BLaER1 (cell line): Measurements from ENCODE around the gene IMMP2L.
"Not testable (repeated sequence)": the region's sequence is repeated elsewhere in the genome, so short reads cannot be mapped to it uniquely, and the experiment has no call there.

Experiments used
- H3K27ac ChIP-seq: shearing (Covaris generic); formaldehyde crosslinking; 2 replicates; pipeline ENCODE4 v1.8.1; 2022
- H3K27me3 ChIP-seq: shearing (Covaris generic); formaldehyde crosslinking; 2 replicates; pipeline ENCODE4 v1.8.1; 2022
- H3K36me3 ChIP-seq: shearing (Covaris generic); formaldehyde crosslinking; 2 replicates; pipeline ENCODE4 v1.8.1; 2022
- H3K4me1 ChIP-seq: shearing (Covaris generic); formaldehyde crosslinking; 2 replicates; pipeline ENCODE4 v1.8.1; 2022
- H3K4me2 ChIP-seq: shearing (Covaris generic); formaldehyde crosslinking; 2 replicates; pipeline ENCODE4 v1.8.1; 2022
- H3K4me3 ChIP-seq: shearing (Covaris generic); formaldehyde crosslinking; 2 replicates; pipeline ENCODE4 v1.8.1; 2022
- H3K9ac ChIP-seq: shearing (Covaris generic); formaldehyde crosslinking; 2 replicates; pipeline ENCODE4 v1.8.1; 2022
- H3K9me3 ChIP-seq: shearing (Covaris generic); formaldehyde crosslinking; 2 replicates; pipeline ENCODE4 v1.8.1; 2022
- H4K20me1 ChIP-seq: shearing (Covaris generic); formaldehyde crosslinking; 2 replicates; pipeline ENCODE4 v1.8.1; 2022
- Cebpa-rat ChIP-seq: shearing (Covaris generic); IDR thresholded peaks from 2 replicates; pipeline ENCODE4 v1.8.1; 2022

IMMP2L gene

GRCh38 chr7:111561904-111562732, at the start of gene IMMP2L:
TSS of gene IMMP2L (minus strand) at chr7:111562492.
- Histone ChIP-seq H3K9ac (peak within 1 kb of the TSS; percentile 86), H3K4me3 (peak within 1 kb of the TSS; percentile 72), H3K9me3 (peaks cover 5% of the 10 kb centered on the region), H3K27ac (peak within 1 kb of the TSS; percentile 89), H3K4me1 (peaks cover 34% of the 10 kb centered on the region), H3K4me2 (peak within 1 kb of the TSS; percentile 90), H3K27me3 (no peaks in the 10 kb centered on the region), H4K20me1 (no peaks in the 10 kb centered on the region), H3K36me3 (peaks cover 15% of the 10 kb centered on the region)
- TF ChIP-seq Cebpa-rat = no peak

DNA sequence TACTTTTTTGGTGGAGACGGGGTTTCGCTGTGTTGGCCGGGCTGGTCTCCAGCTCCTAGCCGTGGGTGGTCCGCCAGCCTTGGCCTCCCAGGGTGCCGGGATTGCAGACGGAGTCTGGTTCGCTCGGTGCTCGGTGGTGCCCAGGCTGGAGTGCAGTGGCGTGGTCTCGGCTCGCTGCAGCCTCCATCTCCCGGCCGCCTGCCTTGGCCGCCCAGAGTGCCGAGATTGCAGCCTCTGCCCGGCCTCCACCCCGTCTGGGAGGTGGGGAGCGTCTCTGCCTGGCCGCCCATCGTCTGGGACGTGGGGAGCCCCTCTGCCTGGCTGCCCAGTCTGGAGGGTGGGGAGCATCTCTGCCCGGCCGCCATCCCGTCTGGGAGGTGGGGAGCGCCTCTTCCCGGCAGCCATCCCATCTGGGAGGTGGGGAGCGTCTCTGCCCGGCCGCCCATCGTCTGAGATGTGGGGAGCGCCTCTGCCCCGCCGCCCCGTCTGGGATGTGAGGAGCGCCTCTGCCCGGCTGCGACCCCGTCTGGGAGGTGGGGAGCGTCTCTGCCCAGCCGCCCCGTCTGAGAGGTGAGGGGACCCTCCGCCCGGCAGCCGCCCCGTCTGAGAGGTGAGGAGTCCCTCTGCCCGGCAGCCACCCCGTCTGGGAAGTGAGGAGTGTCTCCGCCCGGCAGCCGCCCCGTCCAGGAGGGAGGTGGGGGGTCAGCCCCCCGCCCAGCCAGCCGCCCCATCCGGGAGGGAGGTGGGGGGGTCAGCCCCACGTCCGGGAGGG, 47.4 kb upstream of the IMMP2L start:
- not testable (repeated sequence) for H3K27ac ChIP-seq, H3K36me3 ChIP-seq, H3K4me2 ChIP-seq, H4K20me1 ChIP-seq, H3K27me3 ChIP-seq, H3K9me3 ChIP-seq, H3K4me3 ChIP-seq, H3K9ac ChIP-seq
- H3K4me1 ChIP-seq = peaks cover 11% of the 10 kb centered on the region

DNA sequence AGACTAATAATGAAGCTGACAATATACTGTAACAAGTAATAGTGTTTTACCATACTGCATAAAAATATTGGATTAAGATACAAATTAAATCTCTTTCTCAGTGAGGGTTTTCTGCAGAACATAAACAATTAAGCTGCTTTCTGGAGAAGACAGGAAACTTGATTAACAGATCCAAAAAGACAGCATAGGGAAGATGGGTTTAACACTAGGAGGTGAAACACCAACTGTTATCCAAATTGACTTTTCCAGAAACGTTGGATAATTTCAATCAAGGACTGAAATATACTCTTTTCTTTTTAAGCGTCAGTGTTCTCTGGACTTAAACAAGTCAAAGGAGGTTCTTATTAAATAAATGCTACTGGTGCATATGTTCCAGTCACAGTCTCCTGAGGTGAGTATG, 45.3 kb upstream of the IMMP2L start:
- no peak overlapping the region for H3K27ac ChIP-seq
- no peak overlapping the region for H3K9ac ChIP-seq
- TF ChIP-seq Cebpa-rat = no peak

DNA sequence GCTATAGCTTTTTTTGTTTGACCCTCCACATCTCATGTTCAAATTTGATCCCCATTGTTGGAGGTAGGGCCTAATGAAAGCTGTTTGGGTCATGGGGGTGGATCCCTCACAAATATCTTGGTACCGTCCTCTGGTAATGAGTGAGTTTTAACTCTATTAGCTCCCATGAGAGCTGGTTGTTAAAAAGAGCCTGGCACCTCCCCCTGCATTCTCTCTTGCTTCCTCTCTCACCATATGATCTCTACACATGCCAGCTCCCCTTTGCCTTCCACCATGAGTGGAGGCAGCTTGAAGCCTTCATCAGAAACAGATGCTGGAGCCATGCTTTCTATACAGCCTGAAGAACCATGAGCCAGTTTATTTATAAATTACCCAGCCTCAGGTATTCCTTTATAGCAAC, 43.0 kb upstream of the IMMP2L start:
- Histone ChIP-seq H3K9ac (no peak overlapping the region), H3K27ac (no peak overlapping the region), H3K4me2 (peak overlapping the region; percentile 27), H3K4me1 (peaks cover 11% of the 10 kb centered on the region), H3K27me3 (no peaks in the 10 kb centered on the region), H3K4me3 (no peak overlapping the region), H3K9me3 (peaks cover 6% of the 10 kb centered on the region), H3K36me3 (no peaks in the 10 kb centered on the region), H4K20me1 (no peaks in the 10 kb centered on the region)
- TF ChIP-seq Cebpa-rat = no peak

More for the DNA sequence above, 45.3 kb upstream of the IMMP2L start:
- Histone ChIP-seq H3K4me1 (peaks cover 11% of the 10 kb centered on the region), H3K9me3 (peaks cover 9% of the 10 kb centered on the region), H3K4me3 (no peak overlapping the region), H3K27me3 (no peaks in the 10 kb centered on the region), H3K4me2 (no peak overlapping the region), H4K20me1 (no peaks in the 10 kb centered on the region), H3K36me3 (no peaks in the 10 kb centered on the region)

DNA sequence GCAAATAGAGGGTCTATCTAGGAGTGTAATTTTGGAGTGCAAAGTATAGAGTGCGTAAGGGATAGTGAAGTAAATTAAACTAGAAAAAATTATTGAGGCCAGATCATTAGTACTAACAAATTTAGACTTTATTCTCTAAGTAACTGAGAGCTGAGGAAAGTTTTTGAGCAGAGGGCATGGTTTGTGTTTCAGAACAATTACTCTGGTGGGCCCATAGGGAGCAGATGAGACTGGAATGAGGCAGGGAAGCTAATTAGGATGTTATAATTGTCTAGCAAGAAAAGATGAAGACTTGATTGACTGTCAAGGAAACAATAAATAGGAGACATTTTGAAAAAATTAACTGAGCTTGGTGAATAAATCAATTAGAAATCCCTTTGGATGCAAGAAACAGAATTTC, 37.8 kb upstream of the IMMP2L start:
- H3K9me3 ChIP-seq = peaks cover 20% of the 10 kb centered on the region
- H4K20me1 ChIP-seq = no peaks in the 10 kb centered on the region
- no peaks in the 10 kb centered on the region for H3K36me3 ChIP-seq
- H3K4me3 ChIP-seq = no peak overlapping the region
- no peak overlapping the region for H3K9ac ChIP-seq
- H3K4me1 ChIP-seq = peaks cover 4% of the 10 kb centered on the region
- no peak overlapping the region for H3K27ac ChIP-seq
- no peak for TF ChIP-seq Cebpa-rat
- H3K27me3 ChIP-seq = no peaks in the 10 kb centered on the region
- no peak overlapping the region for H3K4me2 ChIP-seq

DNA sequence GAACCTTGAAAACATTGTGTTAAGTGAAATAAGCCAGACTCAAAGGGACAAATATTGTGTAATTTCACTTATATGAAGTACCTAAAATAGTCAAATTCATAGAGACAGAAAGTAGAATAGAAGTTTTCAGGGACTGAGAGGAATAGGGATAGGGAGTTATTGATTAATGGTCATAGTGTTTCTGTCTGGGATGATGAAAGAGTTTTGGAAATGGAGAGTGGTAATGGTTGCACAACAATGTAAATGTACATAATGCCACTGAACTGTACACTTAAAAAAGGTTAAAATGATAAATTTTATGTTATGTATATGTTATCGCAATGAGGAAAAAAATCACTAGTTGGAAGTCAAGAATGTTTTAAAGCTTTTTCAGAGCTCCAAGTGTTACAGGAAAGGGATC, 33.5 kb upstream of the IMMP2L start:
- Histone ChIP-seq H3K36me3 (no peaks in the 10 kb centered on the region), H3K4me3 (no peak overlapping the region), H3K27me3 (no peaks in the 10 kb centered on the region), H3K9me3 (peaks cover 20% of the 10 kb centered on the region), H4K20me1 (no peaks in the 10 kb centered on the region), H3K4me1 (no peaks in the 10 kb centered on the region), H3K4me2 (no peak overlapping the region), H3K9ac (no peak overlapping the region), H3K27ac (no peak overlapping the region)
- TF ChIP-seq Cebpa-rat = no peak

GRCh38 chr7:111594602-111595001, 32.3 kb upstream of the IMMP2L start:
- H3K4me2 ChIP-seq = no peak overlapping the region
- peaks cover 20% of the 10 kb centered on the region for H3K9me3 ChIP-seq
- no peaks in the 10 kb centered on the region for H3K36me3 ChIP-seq
- no peaks in the 10 kb centered on the region for H4K20me1 ChIP-seq
- H3K9ac ChIP-seq = no peak overlapping the region
- H3K4me3 ChIP-seq = no peak overlapping the region
- no peak overlapping the region for H3K27ac ChIP-seq
- no peak for TF ChIP-seq Cebpa-rat
- H3K27me3 ChIP-seq = no peaks in the 10 kb centered on the region
- no peaks in the 10 kb centered on the region for H3K4me1 ChIP-seq

GRCh38 chr7:111593343-111593742, 31.1 kb upstream of the IMMP2L start:
- Histone ChIP-seq H4K20me1 (no peaks in the 10 kb centered on the region), H3K4me2 (no peak overlapping the region), H3K27me3 (no peaks in the 10 kb centered on the region), H3K9ac (no peak overlapping the region), H3K4me1 (no peaks in the 10 kb centered on the region), H3K4me3 (no peak overlapping the region), H3K9me3 (peaks cover 20% of the 10 kb centered on the region), H3K36me3 (no peaks in the 10 kb centered on the region), H3K27ac (no peak overlapping the region)
- no peak for TF ChIP-seq Cebpa-rat

DNA sequence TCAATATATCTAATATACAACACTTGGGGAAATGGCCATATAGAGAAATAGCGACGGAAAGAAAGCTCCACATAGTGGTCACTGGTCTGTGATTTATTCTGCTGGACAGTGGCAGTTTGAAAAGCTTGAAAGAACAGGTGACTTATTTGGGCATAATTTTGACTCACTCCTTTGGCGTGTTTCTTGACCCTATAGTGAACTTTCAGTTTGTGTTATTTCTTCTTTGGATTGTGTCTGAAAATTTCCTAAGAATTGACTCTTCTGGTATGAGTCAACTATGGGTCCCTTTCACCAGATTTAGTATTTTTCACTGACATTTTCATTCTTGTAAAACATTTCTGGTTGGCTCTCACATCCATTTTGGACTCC, 25.8 kb upstream of the IMMP2L start:
- no peaks in the 10 kb centered on the region for H3K36me3 ChIP-seq
- H3K4me3 ChIP-seq = no peak overlapping the region
- H3K4me1 ChIP-seq = no peaks in the 10 kb centered on the region
- H3K27me3 ChIP-seq = no peaks in the 10 kb centered on the region
- no peak overlapping the region for H3K4me2 ChIP-seq
- TF ChIP-seq Cebpa-rat = no peak
- H3K9ac ChIP-seq = no peak overlapping the region
- H4K20me1 ChIP-seq = no peaks in the 10 kb centered on the region
- no peaks in the 10 kb centered on the region for H3K9me3 ChIP-seq
- H3K27ac ChIP-seq = no peak overlapping the region

DNA sequence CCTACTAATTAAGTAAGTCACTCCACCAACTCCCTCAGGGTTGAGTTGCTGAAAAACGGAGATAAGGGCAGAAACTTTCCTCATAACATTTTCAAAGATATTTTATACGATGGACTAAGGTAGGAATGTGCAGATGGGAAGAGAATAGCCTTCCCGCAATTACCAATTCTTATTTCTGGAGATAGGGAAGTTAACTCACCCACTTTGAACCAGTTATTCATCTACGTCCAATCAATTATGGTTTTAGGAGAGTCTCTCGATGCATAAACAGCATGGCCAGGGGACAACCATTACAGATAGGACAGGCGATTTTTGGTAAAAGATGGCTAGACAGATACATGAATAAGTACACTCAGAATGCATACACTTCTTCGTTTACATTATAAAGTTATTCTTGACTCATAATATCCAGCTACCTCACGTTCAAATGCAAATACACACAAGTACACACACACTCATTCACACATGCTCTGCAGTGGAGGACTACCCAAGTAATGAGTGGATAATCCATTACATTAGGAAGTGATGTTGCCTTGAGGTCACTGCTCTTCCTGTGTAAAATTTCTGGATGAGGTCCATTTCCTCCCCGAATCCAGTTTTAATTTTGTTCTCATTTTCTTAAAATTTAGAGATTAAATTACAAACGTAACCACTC, 25.2 kb upstream of the IMMP2L start:
- H3K4me2 ChIP-seq = no peak overlapping the region
- H3K9ac ChIP-seq = no peak overlapping the region
- H3K4me3 ChIP-seq = no peak overlapping the region
- no peak for TF ChIP-seq Cebpa-rat
- H3K27ac ChIP-seq = no peak overlapping the region
- no peaks in the 10 kb centered on the region for H3K27me3 ChIP-seq
- H3K36me3 ChIP-seq = no peaks in the 10 kb centered on the region
- H3K9me3 ChIP-seq = 0 out of 2 replicates have a peak, but pooled peaks cover 1% of the 10 kb centered on the region
- no peaks in the 10 kb centered on the region for H4K20me1 ChIP-seq
- H3K4me1 ChIP-seq = no peaks in the 10 kb centered on the region
